HG03520 (cell line): ENCODE results near the gene UPP2.

Source experiments
- ATAC-seq: cut with Tn5 transposase; IDR thresholded peaks from one replicate; pipeline ENCODE4 v1.9.1; 2021; ENCODE audit warnings: mild to moderate bottlenecking, moderate library complexity; ENCODE audit not compliant: unreplicated experiment

UPP2 gene

GRCh38 chr2:158101384-158101926 lies at the start of gene UPP2:
TSS of gene UPP2 (plus strand) at chr2:158101876. CDS start at chr2:158102064, 188 bp downstream.
- ATAC-seq = no peak

DNA sequence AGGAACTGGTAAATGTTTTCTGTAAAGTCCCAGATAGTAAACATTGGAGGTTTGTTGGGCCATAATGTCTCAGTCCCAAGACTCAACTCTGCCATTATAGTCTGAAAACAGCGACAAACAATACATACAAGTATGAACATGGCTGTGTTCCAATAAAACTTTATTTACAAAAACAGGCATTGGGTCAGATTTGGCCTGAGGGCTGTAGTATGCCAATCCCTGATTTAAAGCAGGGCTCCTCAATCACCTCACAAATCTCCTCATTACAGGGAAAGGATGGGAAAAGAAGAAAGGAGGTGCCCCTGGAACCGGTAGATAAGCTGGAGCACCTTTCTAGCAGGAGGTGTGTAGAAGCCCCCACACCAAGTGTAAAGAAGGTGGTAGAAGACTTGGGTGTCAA lies 48.9 kb upstream of the UPP2 start:
- ATAC-seq = no peak

- no peak for ATAC-seq
Observed at GRCh38 chr2:158056875-158057274, 44.8 kb upstream of the UPP2 start.

- no peak for ATAC-seq
Observed at GRCh38 chr2:158060160-158060834, 41.4 kb upstream of the UPP2 start.

DNA sequence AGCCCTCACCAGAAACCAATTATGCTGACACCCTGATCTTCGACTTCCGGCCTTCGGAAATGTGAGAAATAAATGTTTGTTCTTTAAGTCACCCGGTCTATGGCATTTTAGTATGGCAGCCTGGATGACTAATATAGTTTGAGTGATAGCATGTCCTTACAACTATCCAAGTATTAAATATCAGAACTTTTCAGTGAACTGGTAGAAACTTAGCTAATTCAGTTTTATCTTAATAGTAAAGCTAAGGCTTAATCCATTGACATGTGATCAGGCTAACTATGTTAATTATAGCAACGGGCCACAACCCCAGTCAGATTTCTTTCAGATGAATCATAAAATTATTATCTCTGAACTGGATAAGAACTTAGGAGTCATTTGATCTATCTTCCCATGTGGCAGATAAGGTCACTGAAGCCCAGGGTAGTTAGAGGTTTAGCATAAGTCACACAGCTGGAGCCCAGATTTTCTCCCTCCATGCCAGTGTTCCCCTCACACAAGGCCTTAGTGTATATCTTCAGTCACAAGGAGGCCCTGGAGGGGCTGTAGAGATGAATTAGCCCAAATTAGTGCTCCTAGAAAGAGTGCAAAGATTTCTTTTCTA lies 40.7 kb upstream of the UPP2 start:
- no peak for ATAC-seq

DNA sequence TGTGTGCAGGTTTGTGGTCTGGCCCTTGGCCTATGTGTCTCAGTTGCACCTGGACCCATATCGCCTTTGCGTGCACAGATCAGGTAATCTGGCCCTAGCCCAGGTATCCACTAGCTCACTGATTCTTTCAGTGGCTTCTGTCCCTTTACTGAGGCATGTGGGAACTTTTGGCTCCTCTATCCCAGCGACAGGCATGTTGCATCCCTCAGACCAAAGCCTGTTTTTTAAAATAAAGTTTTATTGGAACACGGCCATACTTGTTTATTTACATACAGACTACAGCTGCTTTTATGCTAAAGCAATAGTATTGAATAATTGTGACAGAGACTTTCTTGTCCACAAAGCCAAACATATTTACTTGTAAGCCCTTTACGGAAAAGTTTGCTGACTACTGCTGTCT lies 39.9 kb upstream of the UPP2 start:
- no peak for ATAC-seq

GRCh38 chr2:158066046-158066713 lies 35.5 kb upstream of the UPP2 start:
- ATAC-seq = no peak

- no peak for ATAC-seq
Observed at GRCh38 chr2:158071018-158071417, 30.7 kb upstream of the UPP2 start.

DNA sequence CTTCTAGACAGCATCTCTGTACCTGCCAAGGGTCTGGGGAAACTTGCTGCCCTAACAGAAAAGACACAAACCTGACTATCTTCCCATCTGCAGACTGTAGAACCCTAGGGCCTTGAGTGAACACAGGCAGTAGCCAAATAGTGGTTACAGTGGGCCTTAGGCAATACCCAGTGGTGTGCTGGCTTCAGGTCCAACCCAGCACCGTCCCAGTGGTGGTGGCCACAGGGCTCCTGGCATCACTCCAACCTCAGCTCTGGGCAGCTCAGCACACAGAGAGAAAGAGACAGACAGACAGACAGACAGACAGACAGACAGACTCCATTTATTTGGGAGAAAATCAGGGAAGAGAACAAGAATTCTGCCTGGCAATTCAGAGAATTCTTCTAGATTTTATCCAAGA lies 29.3 kb upstream of the UPP2 start:
- ATAC-seq = no peak

GRCh38 chr2:158079672-158080071 lies 22.0 kb upstream of the UPP2 start:
- no peak for ATAC-seq

GRCh38 chr2:158088093-158088492 lies 13.6 kb upstream of the UPP2 start:
- ATAC-seq = no peak

GRCh38 chr2:158089322-158089721 lies 12.4 kb upstream of the UPP2 start:
- ATAC-seq = no peak

GRCh38 chr2:158091647-158092046 lies 10.0 kb upstream of the UPP2 start:
- no peak for ATAC-seq

- no peak for ATAC-seq
Observed at GRCh38 chr2:158094487-158095092, 7.1 kb upstream of the UPP2 start.

DNA sequence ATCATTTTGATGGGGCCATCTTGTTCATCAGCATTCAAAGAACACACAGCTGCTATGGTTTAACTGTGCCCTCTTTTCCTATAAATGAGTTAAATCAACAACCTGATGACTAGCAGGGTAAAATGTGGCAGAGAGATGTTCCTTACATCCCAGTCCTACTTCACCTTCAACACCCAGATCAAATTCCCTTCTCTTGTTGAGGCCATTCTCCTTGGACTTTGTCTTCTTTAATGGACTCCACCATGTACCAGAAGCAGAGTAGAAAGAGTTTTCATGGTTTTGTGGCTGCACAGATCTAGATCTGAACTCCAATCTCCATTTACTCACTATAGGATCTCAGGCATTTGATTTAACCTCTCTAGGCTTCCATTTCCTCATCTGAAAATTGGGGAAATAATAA lies 6.4 kb upstream of the UPP2 start:
- ATAC-seq = no peak

- no peak for ATAC-seq
Observed at GRCh38 chr2:158095912-158096311, 5.8 kb upstream of the UPP2 start.

DNA sequence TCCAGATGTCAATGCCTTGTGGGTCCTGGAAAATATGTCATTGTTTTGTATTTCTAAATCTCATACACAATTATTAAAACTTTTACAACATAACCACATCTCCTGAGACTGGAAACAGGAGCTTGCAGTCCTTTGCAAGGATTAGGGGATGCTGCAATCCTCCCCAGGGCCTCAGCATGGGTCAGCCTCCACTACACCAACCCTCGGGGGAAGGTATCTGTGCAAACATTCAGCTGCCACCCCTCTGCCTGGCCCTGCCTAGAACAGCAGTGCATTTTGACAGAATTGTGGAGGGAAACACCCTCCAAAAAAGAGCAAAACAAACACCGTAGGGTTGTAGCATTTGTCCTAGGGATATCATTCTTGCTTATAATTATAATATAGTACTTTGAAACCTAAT lies 4.2 kb upstream of the UPP2 start:
- ATAC-seq = no peak

DNA sequence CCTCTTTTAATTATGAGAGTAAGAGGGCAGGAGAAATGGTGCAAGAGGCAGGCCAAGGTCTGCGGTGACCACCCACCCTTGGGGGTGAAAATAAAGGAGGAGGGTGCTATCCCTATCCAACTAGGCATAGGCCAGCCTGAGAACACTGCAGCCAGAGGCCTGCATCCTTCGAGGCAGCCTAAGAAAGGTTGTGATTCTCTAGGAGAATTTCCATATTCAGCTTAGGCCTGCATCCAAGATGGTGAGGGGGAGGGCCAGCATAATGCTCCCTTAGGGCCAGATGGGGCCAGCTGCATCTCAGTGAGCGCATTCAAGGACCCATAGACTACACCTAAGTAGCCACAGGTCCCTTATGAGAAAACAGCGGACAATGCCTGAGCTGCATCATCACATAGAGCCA lies 3.5 kb upstream of the UPP2 start:
- ATAC-seq = no peak

DNA sequence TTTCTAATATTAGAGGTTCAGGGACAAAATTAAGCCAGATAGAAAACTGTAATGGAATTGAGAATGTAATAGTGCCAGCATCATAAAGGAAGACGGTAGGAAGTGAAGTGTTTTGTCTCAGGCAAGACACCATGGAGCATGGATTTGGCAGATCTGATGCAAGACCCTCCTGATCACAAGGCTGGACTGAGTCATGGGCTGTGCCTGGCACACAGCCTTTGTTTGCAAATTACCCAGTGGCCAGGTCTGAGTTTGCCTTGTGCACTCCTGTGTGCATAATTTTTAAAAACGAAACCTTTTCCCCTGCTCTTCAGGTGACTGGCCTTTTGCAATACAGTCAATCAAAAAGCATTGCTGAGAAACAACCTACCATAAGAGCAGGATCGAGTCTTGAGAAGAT lies 2.0 kb upstream of the UPP2 start:
- no peak for ATAC-seq

DNA sequence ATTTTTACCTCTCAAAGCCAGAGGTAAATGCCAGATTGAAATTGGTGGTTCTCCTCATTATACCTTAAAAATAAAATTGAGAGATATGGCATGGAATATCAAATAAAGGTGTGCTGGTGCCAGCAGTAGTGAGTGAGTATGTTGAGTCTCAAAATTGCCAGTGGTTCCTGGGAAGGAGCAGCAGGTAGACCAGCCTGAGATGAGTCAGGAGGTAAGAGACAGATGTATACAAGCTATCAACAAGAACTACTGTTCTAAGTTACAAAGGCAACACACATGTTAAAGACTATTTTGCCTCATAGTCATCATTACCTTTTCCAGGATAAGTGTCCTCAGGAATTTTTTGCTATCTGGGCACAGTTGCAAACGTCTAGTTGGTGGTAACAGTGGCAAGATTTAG lies 1.3 kb upstream of the UPP2 start:
- no peak for ATAC-seq

DNA sequence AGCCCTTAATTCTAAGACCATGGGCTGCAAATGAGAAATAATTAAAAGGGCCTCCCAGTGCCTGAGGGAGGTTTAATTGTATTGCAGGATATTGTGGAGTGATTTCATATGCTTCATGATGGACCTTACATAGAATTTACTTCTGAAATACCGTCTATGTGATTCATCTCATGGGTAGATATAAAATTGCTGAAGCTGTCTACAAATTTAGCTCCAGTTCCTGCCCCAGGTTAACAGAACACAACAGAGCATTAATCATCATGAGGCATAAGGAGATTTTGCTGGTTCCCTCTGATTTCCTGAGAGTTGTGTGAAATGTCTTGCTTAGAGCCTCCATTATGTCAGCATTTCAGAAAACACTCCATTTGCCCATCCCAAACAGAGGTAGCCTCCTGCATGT lies 770 bp downstream of the UPP2 start:
- ATAC-seq = no peak
